ENCODE results near the gene CEBPE. TPM values are rescaled to one million over a fixed set of nuclear protein-coding genes. Genes with fewer than 3 reads are reported as not detected.

Gene CEBPE
- total and polyA plus RNA-seq, 2 donors (not counting 3 experiments of a cell fraction or from before 2014, with no cell fraction given), result not detected

- H3K9me3 ChIP-seq (replicated peaks; ENCODE audit: control insufficient read depth, insufficient read depth, low read length), result no peaks in the 10 kb centered on the region
- FAIRE-seq (no peak), DNase-seq (ENCODE audit: low read depth, low spot score) (no peak)
- no peaks in the 10 kb centered on the region for H3K9me1 ChIP-seq (replicated peaks; ENCODE audit: control insufficient read depth, extremely low read depth, insufficient read depth, low read length)
- no peak overlapping the region for H3K9ac ChIP-seq (replicated peaks; ENCODE audit: extremely low read depth, insufficient read depth, low read length)
- no peaks in the 10 kb centered on the region for H3K36me3 ChIP-seq (ENCODE audit: control insufficient read depth in 2 of 2, extremely low read depth in 1 of 2, insufficient read depth in 2 of 2, low read length in 2 of 2)
- intact Hi-C loops (cut with micrococcal nuclease), result no loop called here
- no peaks in the 10 kb centered on the region for H3K79me2 ChIP-seq (ENCODE audit: control insufficient read depth, insufficient read depth, low read length)
- TF ChIP-seq EZH2 (IDR thresholded peaks at IDR 0.05; ENCODE audit: borderline replicate concordance, low read depth, low read length, severe bottlenecking), result no peak
- TF ChIP-seq FOS (IDR thresholded peaks at IDR 0.05; ENCODE audit: borderline replicate concordance, insufficient read depth, low read length), result no peak
- no peak for TF ChIP-seq POLR2A (IDR thresholded peaks at IDR 0.05; ENCODE audit: low read depth, low read length)
- TF ChIP-seq GATA2 (IDR thresholded peaks at IDR 0.05; ENCODE audit: insufficient read depth, insufficient read length, low read depth, low read length), result no peak
- no peak for TF ChIP-seq MYC (IDR thresholded peaks at IDR 0.05; ENCODE audit: low read depth, low read length)
- no peak for TF ChIP-seq CTCF (IDR thresholded peaks at IDR 0.05; ENCODE audit: extremely low read depth in 1 of 2, insufficient read depth in 1 of 2, low read depth in 1 of 2, low read length in 2 of 2)
- no peak for TF ChIP-seq MAX (IDR thresholded peaks at IDR 0.05; ENCODE audit: insufficient read depth, insufficient read length)
- TF ChIP-seq POLR2AphosphoS5 (IDR thresholded peaks at IDR 0.05; ENCODE audit: insufficient read depth, low read depth, low read length), result no peak
- no peak for TF ChIP-seq JUN (IDR thresholded peaks at IDR 0.05; ENCODE audit: borderline replicate concordance, insufficient read depth, insufficient read length, low read depth)
- no peaks in the 10 kb centered on the region for H4K20me1 ChIP-seq (replicated peaks; ENCODE audit: control insufficient read depth, extremely low read depth, insufficient read depth, low read length)
- dilution Hi-C loops (cut with MboI; ENCODE audit: extremely low pct_ligation_motif_present, low sequenced_read_pairs), result no loop called here
- ChIA-PET POLR2A (no interaction called here), CTCF (interaction anchor here (0.5 to 6.7 kb wide), 4 partner anchors 37 to 185 kb away, joined by 3 to 88 read pairs (median 36); no protein-coding TSS in a partner anchor)
- H3K27me3 ChIP-seq (ENCODE audit: control insufficient read depth in 2 of 2, insufficient read depth in 2 of 2, low read length in 2 of 2), result peaks cover 9 to 10% of the 10 kb centered on the region in 2 experiments
- peaks cover 13% of the 10 kb centered on the region for H3K4me1 ChIP-seq (ENCODE audit: control insufficient read depth, extremely low read depth, insufficient read depth, low read length)
- BruUV-seq (replicated peaks), result no TSS peak
- no peak overlapping the region for H3K27ac ChIP-seq (ENCODE audit: insufficient read depth, low read depth, low read length)
- H2AFZ ChIP-seq (ENCODE audit: low read depth, low read length), result no peak overlapping the region
- no peak overlapping the region for H3K4me3 ChIP-seq (replicated peaks in 1 of 3; ENCODE audit: insufficient read depth in 1 of 3, low read depth in 1 of 3, low read length in 3 of 3)
- H3K4me2 ChIP-seq (ENCODE audit: insufficient read depth, low read length), result no peak overlapping the region
Measured at GRCh38 chr14:23114120-23114458, 5.0 kb downstream of the CEBPE start.

All from endothelial cell of umbilical vein (primary cell).